D721Med (cell line): ENCODE data around the gene MTHFD1L.

ENCODE experiments used
- DNase-seq: peaks from one replicate; pipeline ENCODE4 v3.0.0; 2011; ENCODE audit warnings: low spot score; ENCODE audit not compliant: insufficient read length
- FAIRE-seq: peaks from 2 replicates; lab custom pipeline; 2011; peaks lifted over from hg19 to GRCh38; lab: Jason Lieb, UNC
- TF ChIP-seq, protein P1 (sequence below): IDR thresholded peaks from 2 replicates; pipeline ENCODE4 v1.5.1; 2012; ENCODE audit warnings: mild to moderate bottlenecking, control low read depth; ENCODE audit not compliant: insufficient read depth; ENCODE audit errors: missing control alignments

Gene MTHFD1L

GRCh38 chr6:150914372-150914771 is 48.9 kb downstream of the MTHFD1L start:
- DNase-seq (no peak), FAIRE-seq (no peak)
- TF ChIP-seq, protein P1, sequence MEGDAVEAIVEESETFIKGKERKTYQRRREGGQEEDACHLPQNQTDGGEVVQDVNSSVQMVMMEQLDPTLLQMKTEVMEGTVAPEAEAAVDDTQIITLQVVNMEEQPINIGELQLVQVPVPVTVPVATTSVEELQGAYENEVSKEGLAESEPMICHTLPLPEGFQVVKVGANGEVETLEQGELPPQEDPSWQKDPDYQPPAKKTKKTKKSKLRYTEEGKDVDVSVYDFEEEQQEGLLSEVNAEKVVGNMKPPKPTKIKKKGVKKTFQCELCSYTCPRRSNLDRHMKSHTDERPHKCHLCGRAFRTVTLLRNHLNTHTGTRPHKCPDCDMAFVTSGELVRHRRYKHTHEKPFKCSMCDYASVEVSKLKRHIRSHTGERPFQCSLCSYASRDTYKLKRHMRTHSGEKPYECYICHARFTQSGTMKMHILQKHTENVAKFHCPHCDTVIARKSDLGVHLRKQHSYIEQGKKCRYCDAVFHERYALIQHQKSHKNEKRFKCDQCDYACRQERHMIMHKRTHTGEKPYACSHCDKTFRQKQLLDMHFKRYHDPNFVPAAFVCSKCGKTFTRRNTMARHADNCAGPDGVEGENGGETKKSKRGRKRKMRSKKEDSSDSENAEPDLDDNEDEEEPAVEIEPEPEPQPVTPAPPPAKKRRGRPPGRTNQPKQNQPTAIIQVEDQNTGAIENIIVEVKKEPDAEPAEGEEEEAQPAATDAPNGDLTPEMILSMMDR, result no peak

- TF ChIP-seq, protein P1, result no peak
- DNase-seq (no peak), FAIRE-seq (no peak)
Observed at GRCh38 chr6:150915131-150915879, 49.8 kb downstream of the MTHFD1L start.

DNA sequence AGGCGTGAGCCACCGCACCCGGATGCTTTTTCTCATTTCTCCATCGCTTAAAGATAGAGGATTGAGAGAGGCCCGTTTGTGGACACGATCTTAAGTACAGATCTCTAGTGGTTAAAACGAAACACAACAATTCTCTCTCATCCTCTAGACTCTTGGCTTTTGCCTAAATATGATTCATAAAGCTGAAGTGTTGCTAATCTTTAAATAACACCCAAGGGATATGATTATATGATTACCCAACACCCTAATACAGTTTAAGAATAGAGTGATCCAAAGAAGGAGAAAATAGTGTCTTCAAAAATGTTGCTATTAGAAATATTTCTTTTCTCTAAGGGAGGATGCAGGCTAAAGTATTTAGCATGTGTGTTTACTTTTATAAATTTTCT is 50.4 kb downstream of the MTHFD1L start:
- TF ChIP-seq, protein P1, result no peak
- peak; percentile 76 for FAIRE-seq

DNA sequence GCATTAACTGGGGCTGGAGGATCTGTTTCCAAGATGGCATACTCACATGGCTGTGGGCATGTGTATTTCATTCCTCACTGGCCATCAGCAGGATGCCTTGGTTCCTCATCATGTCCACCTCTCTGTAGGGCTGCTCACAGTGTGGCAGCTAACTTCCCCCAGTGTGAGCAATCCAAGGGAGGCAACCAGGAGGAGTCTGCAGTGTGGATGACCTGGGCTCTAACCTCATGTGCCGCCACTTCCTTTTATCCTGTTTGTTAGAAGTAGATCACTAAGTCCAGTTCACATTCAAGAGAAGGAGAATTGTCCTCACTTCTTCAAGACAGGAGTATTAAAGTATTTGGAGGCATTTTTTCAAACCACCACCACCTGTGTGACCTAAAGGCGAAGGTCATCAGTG is 54.4 kb downstream of the MTHFD1L start:
- FAIRE-seq, result no peak
- no peak for DNase-seq
- TF ChIP-seq, protein P1, result no peak

More for the DNA sequence above, 50.4 kb downstream of the MTHFD1L start:
- DNase-seq, result peak; percentile 43

DNA sequence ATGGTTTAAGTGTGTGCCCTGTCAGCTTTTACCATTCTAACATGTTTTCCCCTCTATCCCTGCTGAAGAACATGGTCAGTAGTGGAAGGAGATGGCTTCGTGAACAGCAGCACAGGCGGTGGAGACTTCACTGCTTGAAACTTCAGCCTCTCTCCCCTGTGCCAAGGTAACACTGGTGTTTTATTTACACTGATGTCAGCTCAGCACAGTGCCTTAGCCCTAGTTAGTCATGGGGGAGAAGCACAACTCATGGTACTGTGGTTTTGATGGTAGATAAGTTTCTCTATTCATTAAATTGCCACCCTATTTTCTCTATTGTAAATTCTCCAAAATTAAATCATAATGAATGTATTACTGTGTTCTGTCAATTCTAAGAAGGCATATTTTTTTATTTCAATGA is 56.6 kb downstream of the MTHFD1L start:
- no peak for FAIRE-seq
- TF ChIP-seq, protein P1, result no peak
- DNase-seq, result no peak

DNA sequence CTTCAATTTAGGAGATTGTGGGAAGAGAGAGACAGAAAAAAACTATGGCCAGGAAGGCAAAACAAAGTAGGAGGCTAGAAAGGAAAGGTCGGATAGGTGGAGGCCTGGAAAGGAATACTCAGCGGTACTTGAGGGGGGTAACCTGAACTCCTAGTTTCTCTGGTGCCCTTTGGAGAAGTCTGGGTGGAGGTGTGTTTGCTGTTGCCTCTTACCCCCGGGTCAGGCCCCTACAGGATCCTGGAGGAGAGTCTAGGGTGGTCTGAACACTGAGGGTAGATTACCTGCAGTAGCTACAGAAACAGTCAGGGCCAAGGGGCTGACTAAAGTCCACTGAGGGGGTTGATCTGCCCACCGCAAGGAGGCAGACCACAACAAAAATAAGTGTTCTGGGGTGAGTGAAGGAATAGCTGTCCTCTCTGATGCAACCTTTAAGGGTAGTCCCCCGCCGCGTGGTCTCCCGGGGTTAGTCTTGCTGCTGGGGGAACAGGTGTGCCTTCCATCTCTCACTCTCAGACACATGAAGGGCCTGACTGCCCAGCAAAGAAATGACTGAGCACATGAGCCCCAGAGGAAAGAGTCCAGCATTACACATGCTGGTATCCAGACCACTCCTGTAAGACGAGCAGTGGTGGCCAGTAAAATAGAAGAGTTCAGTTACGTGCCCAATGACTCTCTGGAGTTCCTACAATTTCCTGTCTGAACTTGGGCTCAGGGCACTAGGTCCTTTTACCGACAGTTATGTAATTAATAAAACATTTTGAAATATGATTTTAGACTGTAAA is 59.5 kb downstream of the MTHFD1L start:
- FAIRE-seq (no peak), DNase-seq (no peak)
- TF ChIP-seq, protein P1, result no peak

DNA sequence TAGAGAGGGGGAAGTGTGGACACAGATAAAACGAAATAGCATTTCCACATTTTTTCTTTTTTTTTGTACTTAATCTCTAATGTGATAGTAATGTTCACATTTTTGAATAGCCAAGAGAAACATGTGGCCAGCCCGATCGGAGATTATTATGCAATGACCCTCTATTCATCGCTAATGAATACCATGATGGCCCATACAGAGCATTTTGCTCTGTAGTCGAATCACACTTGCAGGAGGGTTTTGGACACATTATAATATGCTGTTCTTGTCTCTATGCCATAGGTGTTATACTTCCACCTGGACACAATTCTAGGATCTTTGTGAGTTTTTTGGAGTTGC is 60.1 kb downstream of the MTHFD1L start:
- TF ChIP-seq, protein P1, result no peak
- DNase-seq, result no peak
- FAIRE-seq, result no peak
